Measurements from ENCODE around the gene RXRA.
"Not testable (repeated sequence)": the region's sequence is repeated elsewhere in the genome, so short reads cannot be mapped to it uniquely, and the experiment has no call there.

Gene RXRA

DNA sequence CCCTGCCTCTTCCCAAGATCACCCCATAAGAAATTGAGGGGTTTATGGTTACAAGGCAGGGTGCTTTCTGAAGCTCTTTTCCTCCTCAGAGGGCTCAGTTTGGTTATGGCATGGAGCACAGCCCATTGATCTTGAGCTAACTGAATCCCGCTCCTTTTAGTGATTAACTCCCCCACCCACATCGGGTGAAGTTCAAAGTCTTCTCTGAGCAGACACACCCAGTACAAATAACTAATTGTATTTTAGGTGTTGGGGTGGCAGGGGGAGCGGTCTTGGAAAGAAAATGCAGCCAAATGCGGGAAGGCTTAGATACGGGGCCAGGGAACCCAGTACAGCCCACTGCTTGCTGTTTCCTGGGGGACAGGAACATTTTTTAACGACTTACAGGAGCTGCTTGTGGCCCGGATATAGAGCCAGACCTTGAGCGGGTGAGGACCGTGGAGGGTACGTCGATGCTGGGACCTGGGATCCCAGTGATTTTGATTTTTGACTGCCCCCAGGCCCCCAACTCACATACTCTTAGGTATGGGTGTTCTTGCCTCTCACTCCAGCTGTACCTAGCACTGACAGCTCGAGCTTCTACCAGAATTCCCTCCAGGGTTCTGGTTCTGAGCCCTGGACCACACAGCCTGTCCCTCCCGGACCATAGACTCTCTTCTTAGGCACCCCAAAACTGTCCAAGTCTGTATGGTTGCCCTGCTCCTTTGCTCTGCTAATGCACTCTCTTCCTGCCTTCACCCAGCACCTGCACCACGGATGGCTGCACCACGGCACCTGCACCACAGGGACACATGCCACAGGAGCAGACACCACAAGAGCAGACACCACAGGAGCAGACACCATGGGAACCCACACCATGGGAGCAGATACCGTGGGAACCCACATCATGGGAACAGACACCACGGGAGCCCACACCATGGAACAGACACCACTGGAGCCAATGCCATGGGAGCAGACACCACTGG is 18.3 kb upstream of the RXRA start:
- DNase-seq (ENCODE audit: low read depth in 2 of 2), result no peak

DNA sequence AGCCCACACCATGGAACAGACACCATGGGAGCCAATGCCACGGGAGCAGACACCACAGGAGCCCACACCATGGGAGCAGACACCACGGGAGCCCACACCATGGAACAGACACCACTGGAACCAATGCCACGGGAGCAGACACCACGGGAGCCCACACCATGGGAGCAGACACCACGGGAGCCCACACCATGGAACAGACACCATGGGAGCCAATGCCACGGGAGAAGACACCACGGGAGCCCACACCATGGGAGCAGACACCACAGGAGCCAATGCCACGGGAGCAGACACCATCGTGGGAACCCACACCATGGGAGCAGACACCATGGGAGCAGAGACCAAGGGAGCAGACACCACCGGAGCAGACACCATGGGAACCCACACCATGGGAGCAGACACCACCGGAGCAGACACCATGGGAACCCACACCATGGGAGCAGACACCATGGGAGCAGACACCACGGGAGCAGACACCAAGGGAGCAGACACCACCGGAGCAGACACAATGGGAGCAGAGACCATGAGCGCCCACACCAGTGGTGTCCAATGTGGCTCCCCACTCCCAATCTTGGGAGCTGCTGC is 17.5 kb upstream of the RXRA start:
- not testable (repeated sequence) for DNase-seq (ENCODE audit: low read depth in 2 of 2)

DNA sequence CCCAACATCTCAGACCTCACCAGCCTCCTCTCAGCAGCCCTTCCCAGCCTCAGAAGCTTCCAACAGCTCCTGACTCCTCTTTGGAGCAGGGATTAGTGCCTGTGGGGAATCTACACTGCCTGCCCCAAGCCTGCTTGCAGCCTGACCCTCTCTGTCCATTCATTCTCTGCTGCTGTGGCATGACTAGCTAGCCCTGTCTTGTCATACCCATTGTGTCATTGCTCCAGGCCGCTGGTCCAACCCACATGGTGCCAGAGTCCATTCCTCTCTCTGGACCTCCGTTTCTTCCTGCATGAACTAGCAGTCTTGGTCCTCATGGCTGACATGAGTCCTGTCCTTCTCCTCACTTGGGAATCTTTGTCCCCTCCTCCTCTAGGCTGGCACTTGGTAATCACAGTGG is 12.8 kb upstream of the RXRA start:
- no peak for DNase-seq (ENCODE audit: low read depth in 2 of 2)

DNA sequence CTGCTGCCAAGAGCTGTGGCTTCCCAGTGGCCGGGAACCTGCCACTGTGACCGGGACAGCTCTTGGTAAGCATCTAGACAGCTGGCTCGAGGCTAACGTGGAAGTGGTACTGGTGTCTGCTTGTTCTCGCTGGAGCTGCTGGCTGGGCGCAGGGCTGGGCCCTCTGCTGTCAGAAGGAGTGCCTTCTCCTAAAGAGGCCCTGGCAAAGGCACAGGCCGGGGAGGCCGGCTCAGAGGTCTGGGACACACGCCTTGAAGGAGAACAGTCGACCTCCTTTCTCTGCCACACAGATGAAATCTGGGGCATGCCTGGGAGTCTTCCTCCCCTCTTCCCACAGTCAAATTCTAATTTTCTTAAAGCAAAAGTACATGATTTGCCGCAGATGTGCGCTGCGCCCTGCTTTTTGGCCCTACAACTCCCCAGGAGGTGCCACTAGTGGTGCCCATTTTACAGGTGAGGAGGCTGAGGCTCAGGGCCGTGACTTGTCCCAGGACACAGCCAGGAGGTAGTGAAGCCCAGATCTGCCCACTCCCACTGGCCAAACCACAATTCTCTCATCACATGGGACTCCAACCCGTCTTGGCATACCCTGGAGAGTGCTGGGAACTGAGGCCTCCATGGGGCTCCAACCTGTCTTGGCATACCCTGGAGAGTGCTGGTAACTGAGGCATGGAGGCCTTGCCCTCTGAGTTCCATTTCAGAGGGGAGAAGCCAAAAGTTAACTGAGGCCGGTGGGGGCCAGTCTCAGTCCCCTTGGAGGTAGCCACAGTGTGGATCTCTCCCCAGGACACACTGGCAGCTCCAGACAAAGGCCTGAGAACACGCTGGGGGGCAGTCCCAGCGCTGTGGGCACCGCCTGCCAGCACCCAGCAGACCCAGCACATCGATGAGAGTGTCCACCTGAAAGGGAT is 12.0 kb upstream of the RXRA start:
- no peak for DNase-seq (ENCODE audit: low read depth in 2 of 2)

DNA sequence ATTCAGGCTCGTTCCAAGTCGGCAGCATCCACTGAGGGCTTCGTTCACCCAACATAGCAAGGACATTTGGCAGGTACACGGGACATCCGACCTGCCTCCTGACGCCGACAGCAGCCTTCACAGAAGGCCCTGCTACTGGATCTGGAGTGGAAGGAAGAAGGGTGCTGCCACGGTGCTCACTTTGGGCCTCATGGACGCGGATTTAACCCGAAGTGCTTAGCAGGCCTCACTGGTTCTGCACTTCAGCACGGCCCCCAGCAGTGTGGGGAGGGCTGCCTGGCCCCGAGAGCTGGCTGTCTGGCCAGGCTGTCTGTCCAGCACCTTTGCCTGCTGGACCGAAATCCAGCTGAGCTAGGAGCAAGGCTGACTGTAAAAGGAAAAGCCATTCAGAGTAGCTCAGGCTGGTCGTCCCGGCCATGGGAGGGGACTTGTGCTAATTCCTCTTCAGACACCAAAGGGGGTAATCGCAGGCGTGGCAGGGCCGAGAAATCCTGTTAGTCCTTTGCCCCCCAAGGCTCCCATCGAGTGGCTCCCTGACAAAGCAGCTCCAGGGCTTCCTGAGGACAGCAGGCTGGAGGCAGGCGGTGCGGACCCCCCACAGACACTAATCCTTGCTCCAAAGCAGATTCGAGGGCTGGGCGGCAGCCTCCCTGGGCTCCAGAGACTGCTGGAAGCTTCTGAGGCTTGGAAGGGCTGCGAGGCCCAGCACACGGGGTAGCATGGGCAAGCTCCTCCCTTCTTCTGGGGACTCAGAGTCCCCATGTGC is 11.1 kb upstream of the RXRA start:
- DNase-seq (ENCODE audit: low read depth in 2 of 2), result no peak

DNA sequence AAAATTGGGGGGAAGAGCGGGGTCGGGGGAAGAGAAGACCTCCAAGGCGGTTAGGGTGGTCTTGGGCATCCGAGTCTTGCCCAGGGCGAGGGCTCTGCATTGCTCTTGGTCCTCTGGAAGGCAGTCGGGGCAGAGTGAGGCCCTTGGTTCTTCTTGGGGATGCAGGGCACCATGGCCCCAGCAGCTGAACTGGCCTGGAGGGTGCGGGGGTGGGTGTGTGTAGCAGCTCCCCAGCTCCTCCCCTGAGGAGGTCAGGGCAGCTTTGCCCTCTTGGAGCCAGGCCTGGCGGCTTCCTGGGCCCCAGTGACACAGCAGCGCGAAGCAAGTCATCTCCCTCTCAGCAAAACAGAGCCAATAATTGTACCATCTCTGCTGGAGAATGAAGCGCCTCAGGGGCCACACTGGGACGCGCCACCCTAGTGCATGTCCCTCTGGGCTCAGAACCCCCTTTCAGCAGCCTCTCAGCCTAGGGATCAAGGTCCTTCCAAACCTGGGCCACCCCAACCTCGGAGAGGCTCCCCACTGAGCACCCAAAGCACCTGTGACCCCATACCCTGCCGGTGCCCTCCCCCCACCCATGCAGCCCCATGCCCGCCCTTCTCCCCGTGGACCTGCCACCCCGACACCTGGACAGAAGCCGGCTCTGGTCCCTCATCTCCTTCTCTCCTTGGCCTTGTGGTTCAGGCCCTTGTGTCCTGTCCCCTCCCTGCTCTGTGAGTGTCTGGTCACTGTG is 10.4 kb upstream of the RXRA start:
- no peak for DNase-seq (ENCODE audit: low read depth in 2 of 2)

DNA sequence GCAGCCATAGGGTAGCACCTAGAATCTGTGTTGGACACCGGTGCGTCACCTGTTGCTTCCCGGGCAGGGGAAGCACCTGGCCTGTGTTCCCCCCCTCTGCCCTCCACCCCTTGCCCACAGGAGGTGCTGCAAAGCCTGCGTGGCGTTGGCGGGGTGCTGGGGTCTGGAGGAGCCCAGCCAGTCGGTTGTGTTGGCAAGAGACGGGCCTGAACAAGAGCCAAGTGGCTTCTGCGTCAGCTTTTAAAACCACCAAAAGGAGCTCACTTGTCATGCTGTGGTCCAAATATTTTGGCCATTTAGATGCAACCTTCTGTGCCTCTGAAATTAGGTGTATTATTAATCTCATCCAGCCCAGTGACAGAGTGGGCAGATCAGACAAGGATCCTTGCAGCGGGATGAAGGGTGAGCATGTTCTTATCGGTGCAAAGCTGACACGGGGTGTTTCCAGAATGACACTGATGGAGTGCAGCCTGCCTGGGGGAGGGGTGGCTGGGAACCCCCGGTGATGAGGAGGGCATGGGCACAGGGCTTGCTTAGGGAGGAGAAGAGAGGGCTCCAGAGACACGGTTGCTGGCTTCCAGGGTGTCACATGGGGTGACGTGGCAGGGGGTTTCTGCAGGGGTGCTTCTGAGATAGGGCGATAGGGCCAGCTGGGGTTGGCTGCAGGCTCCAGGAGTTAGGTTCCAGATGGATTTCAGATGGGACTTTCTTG is 9.7 kb upstream of the RXRA start:
- no peak for DNase-seq (ENCODE audit: low read depth in 2 of 2)

DNA sequence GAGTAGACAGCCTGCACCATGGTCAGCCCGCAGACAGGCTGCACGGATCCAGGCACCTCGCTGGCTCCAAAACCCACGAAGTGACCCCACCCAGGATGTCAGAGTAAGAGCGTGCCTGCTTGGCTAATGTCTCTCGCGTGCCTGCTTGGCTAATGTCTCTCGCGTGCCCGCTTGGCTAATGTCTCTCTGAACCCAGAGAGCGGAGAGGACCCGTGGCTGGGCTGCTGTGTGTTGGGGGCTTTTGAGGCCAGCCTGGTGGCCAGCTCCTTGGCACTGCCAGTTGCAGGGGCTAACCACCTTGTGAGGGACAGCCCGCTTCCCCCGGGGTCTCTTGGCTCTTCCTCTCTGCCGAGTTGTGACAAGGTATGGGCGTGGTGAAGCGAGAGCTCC is 8.9 kb upstream of the RXRA start:
- DNase-seq (ENCODE audit: low read depth in 2 of 2), result no peak

DNA sequence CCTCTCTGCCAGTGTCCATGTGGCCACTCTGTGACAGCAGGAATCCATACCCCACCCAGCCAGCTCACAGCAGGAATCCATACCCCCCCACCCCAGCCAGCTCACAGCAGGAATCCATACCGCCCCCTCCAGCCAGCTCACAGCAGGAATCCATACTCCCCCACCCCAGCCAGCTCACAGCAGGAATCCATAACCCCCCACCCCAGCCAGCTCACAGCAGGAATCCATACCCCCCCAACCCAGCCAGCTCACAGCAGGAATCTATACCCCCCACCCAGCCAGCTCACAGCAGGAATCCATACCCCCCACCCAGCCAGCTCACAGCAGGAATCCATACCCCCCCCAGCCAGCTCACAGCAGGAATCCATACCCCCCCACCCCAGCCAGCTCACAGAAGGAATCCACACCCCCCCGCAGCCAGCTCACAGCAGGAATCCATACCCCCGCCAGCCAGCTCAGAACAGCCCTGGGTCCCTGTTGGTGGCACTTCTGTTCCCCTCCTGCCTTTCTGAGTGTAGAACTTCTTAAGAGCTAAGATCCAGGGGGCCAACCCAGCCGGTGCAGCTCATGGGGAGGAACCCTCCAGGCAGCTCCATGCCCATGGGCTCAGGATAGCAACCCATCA is 8.4 kb upstream of the RXRA start:
- DNase-seq (ENCODE audit: low read depth in 2 of 2), result no peak

DNA sequence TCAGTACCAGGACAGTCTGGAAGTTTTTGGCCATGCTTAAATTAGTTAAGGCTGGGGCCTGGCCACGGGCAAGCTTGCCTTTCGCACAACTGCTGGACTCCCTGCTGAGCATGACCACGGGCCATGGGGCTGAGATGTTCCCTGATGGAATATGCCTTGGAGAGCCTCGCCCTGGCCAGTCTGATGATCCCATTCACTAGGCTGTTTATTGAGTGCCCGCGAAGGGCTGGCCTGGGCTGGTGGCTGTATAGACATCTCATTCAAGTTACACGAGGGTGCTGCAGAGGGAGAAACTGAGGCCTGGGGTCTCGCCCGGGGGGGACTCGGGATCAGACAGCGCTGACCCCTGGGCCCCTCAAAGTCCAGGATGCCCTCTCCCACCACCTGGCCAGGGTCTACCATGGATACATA is 7.8 kb upstream of the RXRA start:
- no peak for DNase-seq (ENCODE audit: low read depth in 2 of 2)

DNA sequence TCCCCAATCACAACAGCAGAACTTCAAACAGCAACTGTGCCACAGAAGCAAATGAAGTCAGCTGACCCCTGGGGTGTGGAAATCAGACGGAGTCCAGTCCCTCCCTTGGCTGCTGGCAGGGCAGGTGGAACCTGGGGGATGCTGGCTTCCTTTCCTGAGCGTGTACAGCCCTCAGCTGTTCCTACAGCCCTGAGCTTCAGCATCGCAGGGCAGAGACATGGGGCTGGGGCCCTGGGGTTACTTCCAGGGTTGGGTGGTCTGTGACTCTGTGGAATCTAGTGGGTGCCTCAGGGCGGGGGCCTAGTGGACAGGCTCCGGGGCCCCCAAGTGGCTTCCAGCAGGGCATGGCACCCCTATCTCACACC is 7.3 kb upstream of the RXRA start:
- DNase-seq (ENCODE audit: low read depth in 2 of 2), result no peak

DNA sequence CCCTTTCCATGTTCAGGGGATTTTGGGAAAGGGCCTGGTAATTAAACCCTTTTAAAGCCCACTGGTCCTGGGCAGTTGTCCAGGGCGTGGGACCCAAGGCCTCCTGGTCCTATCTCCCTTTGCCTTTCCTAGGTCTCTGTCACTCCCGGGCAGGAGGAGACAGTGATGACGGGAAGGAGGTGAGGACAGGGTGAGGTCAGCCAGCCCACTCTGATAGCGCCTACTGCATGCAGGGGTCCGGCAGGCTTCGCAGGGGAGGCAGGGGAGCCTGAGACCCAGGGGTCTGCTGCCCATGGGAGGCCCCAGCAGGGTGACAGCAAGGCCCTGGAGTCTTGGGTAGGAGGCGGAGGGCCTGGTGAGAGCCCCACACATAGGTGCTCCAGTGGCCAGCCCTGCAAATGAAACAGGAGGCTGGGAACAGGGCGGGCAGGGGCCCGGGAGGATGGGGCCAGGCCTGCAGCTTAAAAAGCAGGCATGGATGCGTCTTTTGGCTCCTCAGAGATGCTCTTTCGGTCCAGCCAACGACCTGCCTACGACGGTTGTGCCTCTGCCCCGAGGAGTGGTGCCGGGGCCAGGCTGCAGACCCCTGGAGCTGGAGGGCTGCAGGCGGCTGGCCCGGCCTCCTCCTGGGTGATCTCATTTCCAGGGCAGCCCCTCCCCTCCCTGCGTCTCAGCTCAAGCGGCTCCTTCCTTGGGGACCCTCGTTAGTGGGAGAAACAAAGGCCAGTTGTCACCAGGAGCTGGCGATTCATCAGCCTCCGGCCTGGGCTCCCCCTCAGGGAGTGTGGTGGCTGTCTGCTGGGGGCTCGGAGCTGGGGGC is 6.7 kb upstream of the RXRA start:
- no peak for DNase-seq (ENCODE audit: low read depth in 2 of 2)

DNA sequence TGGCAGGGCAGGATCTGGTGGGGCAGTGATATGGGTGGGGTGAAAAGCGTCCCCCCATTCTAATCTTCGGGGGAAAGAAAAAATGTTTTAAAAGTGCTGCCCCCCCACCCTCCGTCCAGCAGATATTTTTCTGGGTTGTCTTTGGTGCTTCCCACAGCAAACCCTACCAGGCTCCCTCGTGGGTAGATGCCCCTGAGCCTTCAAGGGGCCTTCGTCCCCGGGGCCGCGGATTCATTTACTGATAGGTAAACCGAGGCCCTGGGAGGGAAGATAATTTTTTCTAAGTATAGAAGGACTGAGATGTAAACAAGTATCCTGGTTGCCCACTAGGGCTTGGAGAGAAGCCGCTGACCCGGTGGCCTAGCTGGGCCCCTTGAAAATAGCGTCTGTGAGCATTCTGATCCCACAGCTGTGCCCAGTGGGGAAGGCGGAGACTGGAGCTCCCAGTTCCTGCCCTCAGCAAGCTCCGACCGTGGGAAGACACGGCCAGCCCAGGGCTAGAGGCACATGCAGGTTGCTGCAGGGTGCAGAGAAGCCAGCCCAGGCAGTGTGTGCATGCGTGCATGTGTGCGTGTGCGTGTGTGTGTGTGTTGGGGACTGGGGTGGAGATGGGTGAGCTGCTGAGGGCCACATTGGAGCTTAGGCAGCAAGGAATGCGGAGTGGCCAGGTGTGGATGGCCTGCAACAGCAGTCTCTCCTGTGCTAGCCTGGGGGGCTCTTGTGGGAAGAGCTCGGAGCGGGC is 6.0 kb upstream of the RXRA start:
- no peak for DNase-seq (ENCODE audit: low read depth in 2 of 2)

DNA sequence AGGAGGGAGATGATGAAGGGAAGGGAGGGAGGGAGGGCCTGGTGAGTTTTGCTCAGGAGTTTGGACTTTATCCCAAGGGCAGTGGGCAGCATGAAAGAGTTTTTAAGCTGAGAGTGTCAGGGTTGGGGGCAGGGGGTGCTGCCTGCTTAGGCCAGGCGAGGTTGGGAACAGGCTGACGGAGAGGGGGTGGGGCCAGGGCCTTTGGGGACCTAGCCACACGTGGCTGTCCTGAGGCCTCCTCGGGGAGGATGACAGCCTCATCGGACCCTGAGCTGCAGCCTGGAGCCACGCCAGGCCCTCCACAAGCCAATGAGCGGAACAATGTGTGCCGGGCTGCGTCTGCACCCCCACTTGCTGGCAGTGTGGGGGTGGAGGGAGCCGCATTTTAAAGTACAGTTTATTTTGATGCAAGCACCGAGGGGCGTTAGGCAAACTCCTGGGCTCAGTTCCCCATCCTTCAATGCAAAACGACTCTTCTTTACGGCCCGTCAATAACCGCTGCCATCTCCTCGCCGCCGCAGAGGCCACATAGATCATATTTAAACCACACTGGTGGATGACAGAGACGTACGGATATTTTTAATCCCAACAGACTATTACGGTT is 5.3 kb upstream of the RXRA start:
- no peak for DNase-seq (ENCODE audit: low read depth in 2 of 2)

DNA sequence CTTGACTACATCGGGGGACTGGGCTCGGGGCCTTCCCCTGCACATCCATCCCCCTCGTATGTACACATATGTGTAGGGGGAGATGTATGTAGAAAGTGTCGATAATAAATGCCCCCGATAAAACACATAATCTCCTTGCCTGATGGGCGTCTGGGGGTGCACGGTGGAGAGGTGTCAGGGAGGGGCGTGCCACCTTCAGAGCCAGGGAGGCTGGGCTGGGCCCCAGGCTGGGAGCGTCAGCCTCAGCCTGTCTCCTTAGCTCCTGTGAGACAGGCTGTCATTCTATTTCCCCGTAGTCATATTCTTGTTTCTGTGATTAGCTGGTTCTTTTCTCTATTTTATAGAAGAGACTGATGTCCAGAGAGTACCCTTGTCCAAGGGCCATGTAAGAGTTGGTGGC is 4.7 kb upstream of the RXRA start:
- DNase-seq (ENCODE audit: low read depth in 2 of 2), result no peak

DNA sequence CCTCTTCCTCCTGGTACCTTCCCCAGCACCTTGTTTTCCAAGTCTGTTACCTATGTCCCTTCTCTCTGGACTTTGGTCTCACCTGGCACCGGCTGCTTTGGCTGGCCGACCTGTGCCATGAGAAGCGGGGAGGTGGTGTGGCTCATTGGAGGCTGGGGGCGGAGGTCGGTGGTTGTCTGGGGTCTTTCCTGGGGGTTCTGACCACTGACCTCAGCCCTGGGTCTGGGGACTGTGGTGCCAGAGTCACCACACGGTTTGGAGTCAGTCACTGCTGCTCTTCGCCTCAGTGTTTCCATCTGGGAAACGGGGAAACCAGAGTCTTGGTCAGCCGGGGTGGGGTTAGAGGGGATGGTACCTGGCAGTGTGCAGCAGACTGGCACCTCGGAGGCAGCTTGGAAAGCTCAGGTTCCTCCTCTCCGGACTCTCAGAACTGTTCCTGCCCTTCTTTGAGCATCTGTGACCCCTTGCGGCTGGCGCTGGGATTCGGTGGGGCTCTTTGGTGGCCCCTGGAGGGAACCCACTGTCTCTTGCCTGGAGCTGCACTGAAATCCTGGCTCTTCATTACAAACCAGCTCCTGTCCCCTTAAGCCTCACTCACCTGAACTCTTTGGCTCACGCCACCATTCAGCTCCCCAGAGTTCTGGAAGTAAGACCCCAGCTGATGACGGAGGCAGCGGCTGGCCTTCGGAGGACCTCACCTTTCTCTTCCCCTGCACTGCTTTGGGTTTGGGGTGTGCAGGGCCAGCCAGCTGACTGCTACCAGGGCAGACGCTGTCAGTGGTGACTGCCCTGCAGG is 4.1 kb upstream of the RXRA start:
- no peak for DNase-seq (ENCODE audit: low read depth in 2 of 2)

DNA sequence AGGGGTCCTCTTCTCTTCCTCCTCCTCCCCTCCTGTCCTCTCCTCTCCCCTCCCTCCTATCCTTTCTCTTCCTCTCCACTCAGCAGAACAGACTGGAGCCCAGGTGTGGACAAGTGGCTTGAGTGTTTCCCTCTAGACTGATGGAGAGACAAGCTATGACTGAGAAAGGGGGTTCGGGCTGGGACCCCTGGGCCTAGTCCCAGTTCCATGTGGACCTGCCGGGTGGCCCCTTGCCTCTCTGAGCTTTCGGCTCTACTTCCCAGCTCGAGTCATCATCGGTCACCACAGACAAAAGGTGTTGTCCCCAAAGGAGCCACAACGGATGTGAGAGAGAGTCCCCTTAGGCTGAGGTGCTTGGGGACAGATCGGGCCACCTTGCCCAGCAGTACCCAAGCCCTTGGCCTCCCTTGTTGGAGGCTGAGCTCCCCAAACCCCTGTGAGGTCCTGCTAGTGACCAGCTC is 3.4 kb upstream of the RXRA start:
- DNase-seq (ENCODE audit: low read depth in 2 of 2), result no peak
